ENCODE results near the gene SOX30. TPM values are rescaled to one million over a fixed set of nuclear protein-coding genes. Genes with fewer than 3 reads are reported as not detected.
"Not testable (repeated sequence)": the region's sequence is repeated elsewhere in the genome, so short reads cannot be mapped to it uniquely, and the experiment has no call there.

SOX30 gene
- total RNA-seq = not detected

GRCh38 chr5:157652377-157652692 is at the start of gene SOX30:
Gene SOX30 (minus strand): TSS chr5:157652438. CDS start chr5:157652078, 360 bp downstream.
- peak within 1 kb of the TSS; percentile 36 for H3K4me3 ChIP-seq (ENCODE audit: low read length)
- peaks cover 14% of the 10 kb centered on the region for H3K4me1 ChIP-seq (ENCODE audit: insufficient read depth, low read length)
- H3K27me3 ChIP-seq (ENCODE audit: insufficient read depth, low read length) = no peaks in the 10 kb centered on the region
- H3K9me3 ChIP-seq (ENCODE audit: low read depth, low read length) = peaks cover 8% of the 10 kb centered on the region

- not testable (repeated sequence) for H3K4me3 ChIP-seq (ENCODE audit: low read length); H3K4me1 ChIP-seq (ENCODE audit: insufficient read depth, low read length)
These were observed 46.4 kb upstream of the SOX30 start for GRCh38 chr5:157698674-157699073.

GRCh38 chr5:157696154-157696553 is 43.9 kb upstream of the SOX30 start:
- H3K4me3 ChIP-seq (ENCODE audit: low read length); H3K27me3 ChIP-seq (ENCODE audit: insufficient read depth, low read length); H3K4me1 ChIP-seq (ENCODE audit: insufficient read depth, low read length): not testable (repeated sequence)
- H3K9me3 ChIP-seq (ENCODE audit: low read depth, low read length) = peaks cover 17% of the 10 kb centered on the region

More at GRCh38 chr5:157698674-157699073, 46.4 kb upstream of the SOX30 start:
- peaks cover 17% of the 10 kb centered on the region for H3K9me3 ChIP-seq (ENCODE audit: low read depth, low read length)
- H3K27me3 ChIP-seq (ENCODE audit: insufficient read depth, low read length) = not testable (repeated sequence)

- peaks cover 13% of the 10 kb centered on the region for H3K9me3 ChIP-seq (ENCODE audit: low read depth, low read length)
- H3K4me3 ChIP-seq (ENCODE audit: low read length); H3K27me3 ChIP-seq (ENCODE audit: insufficient read depth, low read length); H3K4me1 ChIP-seq (ENCODE audit: insufficient read depth, low read length): not testable (repeated sequence)
These were observed 41.6 kb upstream of the SOX30 start for GRCh38 chr5:157693816-157694215.

- H3K27me3 ChIP-seq (ENCODE audit: insufficient read depth, low read length) = no peaks in the 10 kb centered on the region
- no peaks in the 10 kb centered on the region for H3K9me3 ChIP-seq (ENCODE audit: low read depth, low read length)
- H3K4me3 ChIP-seq (ENCODE audit: low read length) = no peak overlapping the region
- H3K4me1 ChIP-seq (ENCODE audit: insufficient read depth, low read length) = no peaks in the 10 kb centered on the region
These were observed 38.6 kb upstream of the SOX30 start for GRCh38 chr5:157690690-157691433.

- Histone ChIP-seq H3K4me1 (ENCODE audit: insufficient read depth, low read length) (no peaks in the 10 kb centered on the region), H3K9me3 (ENCODE audit: low read depth, low read length) (no peaks in the 10 kb centered on the region), H3K4me3 (ENCODE audit: low read length) (no peak overlapping the region), H3K27me3 (ENCODE audit: insufficient read depth, low read length) (no peaks in the 10 kb centered on the region)
These were observed 37.9 kb upstream of the SOX30 start for GRCh38 chr5:157689942-157690689.

GRCh38 chr5:157687198-157687554 is 34.9 kb upstream of the SOX30 start:
- Histone ChIP-seq H3K27me3 (ENCODE audit: insufficient read depth, low read length) (no peaks in the 10 kb centered on the region), H3K4me3 (ENCODE audit: low read length) (no peak overlapping the region), H3K4me1 (ENCODE audit: insufficient read depth, low read length) (no peaks in the 10 kb centered on the region), H3K9me3 (ENCODE audit: low read depth, low read length) (no peaks in the 10 kb centered on the region)

- H3K27me3 ChIP-seq (ENCODE audit: insufficient read depth, low read length); H3K4me3 ChIP-seq (ENCODE audit: low read length); H3K4me1 ChIP-seq (ENCODE audit: insufficient read depth, low read length); H3K9me3 ChIP-seq (ENCODE audit: low read depth, low read length): not testable (repeated sequence)
These were observed 34.3 kb upstream of the SOX30 start for GRCh38 chr5:157686276-157687197.

GRCh38 chr5:157682257-157682656 is 30.0 kb upstream of the SOX30 start:
- H3K4me3 ChIP-seq (ENCODE audit: low read length) = no peak overlapping the region
- no peaks in the 10 kb centered on the region for H3K27me3 ChIP-seq (ENCODE audit: insufficient read depth, low read length)
- no peaks in the 10 kb centered on the region for H3K9me3 ChIP-seq (ENCODE audit: low read depth, low read length)
- H3K4me1 ChIP-seq (ENCODE audit: insufficient read depth, low read length) = no peaks in the 10 kb centered on the region

GRCh38 chr5:157681048-157681447 is 28.8 kb upstream of the SOX30 start:
- Histone ChIP-seq H3K4me1 (ENCODE audit: insufficient read depth, low read length) (no peaks in the 10 kb centered on the region), H3K9me3 (ENCODE audit: low read depth, low read length) (no peaks in the 10 kb centered on the region), H3K27me3 (ENCODE audit: insufficient read depth, low read length) (no peaks in the 10 kb centered on the region), H3K4me3 (ENCODE audit: low read length) (no peak overlapping the region)

- no peak overlapping the region for H3K4me3 ChIP-seq (ENCODE audit: low read length)
- H3K4me1 ChIP-seq (ENCODE audit: insufficient read depth, low read length) = no peaks in the 10 kb centered on the region
- no peaks in the 10 kb centered on the region for H3K27me3 ChIP-seq (ENCODE audit: insufficient read depth, low read length)
- no peaks in the 10 kb centered on the region for H3K9me3 ChIP-seq (ENCODE audit: low read depth, low read length)
These were observed 28.0 kb upstream of the SOX30 start for GRCh38 chr5:157680239-157680638.

- Histone ChIP-seq H3K4me3 (ENCODE audit: low read length) (no peak overlapping the region), H3K4me1 (ENCODE audit: insufficient read depth, low read length) (no peaks in the 10 kb centered on the region), H3K9me3 (ENCODE audit: low read depth, low read length) (no peaks in the 10 kb centered on the region), H3K27me3 (ENCODE audit: insufficient read depth, low read length) (no peaks in the 10 kb centered on the region)
These were observed 27.6 kb upstream of the SOX30 start for GRCh38 chr5:157679801-157680200.

GRCh38 chr5:157677931-157678330 is 25.7 kb upstream of the SOX30 start:
- Histone ChIP-seq H3K27me3 (ENCODE audit: insufficient read depth, low read length) (no peaks in the 10 kb centered on the region), H3K4me1 (ENCODE audit: insufficient read depth, low read length) (no peaks in the 10 kb centered on the region), H3K4me3 (ENCODE audit: low read length) (no peak overlapping the region), H3K9me3 (ENCODE audit: low read depth, low read length) (no peaks in the 10 kb centered on the region)

GRCh38 chr5:157674351-157674750 is 22.1 kb upstream of the SOX30 start:
- Histone ChIP-seq H3K27me3 (ENCODE audit: insufficient read depth, low read length) (peaks cover 24% of the 10 kb centered on the region), H3K4me1 (ENCODE audit: insufficient read depth, low read length) (peaks cover 17% of the 10 kb centered on the region)
- not testable (repeated sequence) for H3K4me3 ChIP-seq (ENCODE audit: low read length); H3K9me3 ChIP-seq (ENCODE audit: low read depth, low read length)

GRCh38 chr5:157672976-157673375 is 20.7 kb upstream of the SOX30 start:
- no peak overlapping the region for H3K4me3 ChIP-seq (ENCODE audit: low read length)
- H3K27me3 ChIP-seq (ENCODE audit: insufficient read depth, low read length) = peaks cover 24% of the 10 kb centered on the region
- peaks cover 17% of the 10 kb centered on the region for H3K4me1 ChIP-seq (ENCODE audit: insufficient read depth, low read length)
- H3K9me3 ChIP-seq (ENCODE audit: low read depth, low read length) = no peaks in the 10 kb centered on the region

Data from mononuclear cell (primary cell).